NOMO-1 (cell line): ENCODE measurements around the gene RAB39A.
"Not testable (repeated sequence)": the region's sequence is repeated elsewhere in the genome, so short reads cannot be mapped to it uniquely, and the experiment has no call there.

Experiments
- DNase-seq, 2 experiments: peaks; one replicate each; lab custom pipeline; 2025; ENCODE audit not compliant: unreplicated experiment in 2 of 2; lab: John Stamatoyannopoulos, UW

The RAB39A gene

GRCh38 chr11:107928046-107928766 is at the start of gene RAB39A:
Gene RAB39A (plus strand): TSS chr11:107928448. CDS start chr11:107928569, 121 bp downstream.
- peak; percentile 97 to 98 for DNase-seq

- not testable (repeated sequence) for DNase-seq
These were observed 46.8 kb upstream of the RAB39A start for GRCh38 chr11:107881471-107881870.

- DNase-seq, result no peak
These were observed 46.0 kb upstream of the RAB39A start for GRCh38 chr11:107882095-107882820.

GRCh38 chr11:107898270-107898669 is 30.0 kb upstream of the RAB39A start:
- peak; percentile 3 to 36 for DNase-seq

- no peak for DNase-seq
These were observed 20.0 kb upstream of the RAB39A start for GRCh38 chr11:107908211-107908610.

- DNase-seq, result not testable (repeated sequence)
These were observed 15.8 kb upstream of the RAB39A start for GRCh38 chr11:107912415-107912814.

- no peak for DNase-seq
These were observed 13.0 kb upstream of the RAB39A start for GRCh38 chr11:107915229-107915628.

GRCh38 chr11:107916671-107917241 is 11.5 kb upstream of the RAB39A start:
- DNase-seq, result peak in 1 of 2 experiments; percentile 7

- DNase-seq, result no peak
These were observed 6.3 kb upstream of the RAB39A start for GRCh38 chr11:107921997-107922396.

- not testable (repeated sequence) for DNase-seq
These were observed 4.7 kb upstream of the RAB39A start for GRCh38 chr11:107923519-107923918.

GRCh38 chr11:107924306-107924705 is 3.9 kb upstream of the RAB39A start:
- no peak for DNase-seq

- no peak for DNase-seq
These were observed 689 bp upstream of the RAB39A start for GRCh38 chr11:107927559-107927958.

GRCh38 chr11:107928767-107929507 is 689 bp downstream of the RAB39A start:
- DNase-seq, result peak; percentile 33 to 49

- peak in 1 of 2 experiments; percentile 10 for DNase-seq
These were observed 1.5 kb downstream of the RAB39A start for GRCh38 chr11:107929611-107930200.

- DNase-seq, result no peak
These were observed 3.0 kb downstream of the RAB39A start for GRCh38 chr11:107931206-107931605.

- no peak for DNase-seq
These were observed 19.7 kb downstream of the RAB39A start for GRCh38 chr11:107947904-107948303.

GRCh38 chr11:107948328-107948727 is 20.1 kb downstream of the RAB39A start:
- not testable (repeated sequence) for DNase-seq

- no peak for DNase-seq
These were observed 22.9 kb downstream of the RAB39A start for GRCh38 chr11:107951155-107951554.

- no peak for DNase-seq
These were observed 25.2 kb downstream of the RAB39A start for GRCh38 chr11:107953446-107953845.

GRCh38 chr11:107956543-107956942 is 28.3 kb downstream of the RAB39A start:
- no peak for DNase-seq
